Fibroblast of pulmonary artery (primary cell): ENCODE results near the gene CFHR2.
"Not testable (repeated sequence)": the region's sequence is repeated elsewhere in the genome, so short reads cannot be mapped to it uniquely, and the experiment has no call there.

Experiments used
- DNase-seq: peaks from one replicate; pipeline ENCODE4 v3.0.0-alpha.2; 2010; ENCODE audit warnings: low read depth
- H3K4me3 ChIP-seq: replicated peaks from 2 replicates; pipeline ENCODE4 v1.5.1; 2011; ENCODE audit warnings: low read depth, mild to moderate bottlenecking, control low read depth, low read length, moderate library complexity
- TF ChIP-seq, protein P1 (sequence below): IDR thresholded peaks from 2 replicates; pipeline ENCODE4 v1.5.1; 2011; ENCODE audit warnings: mild to moderate bottlenecking, control low read depth, low read length, inconsistent platforms; ENCODE audit errors: missing control alignments

CFHR2 gene

DNA sequence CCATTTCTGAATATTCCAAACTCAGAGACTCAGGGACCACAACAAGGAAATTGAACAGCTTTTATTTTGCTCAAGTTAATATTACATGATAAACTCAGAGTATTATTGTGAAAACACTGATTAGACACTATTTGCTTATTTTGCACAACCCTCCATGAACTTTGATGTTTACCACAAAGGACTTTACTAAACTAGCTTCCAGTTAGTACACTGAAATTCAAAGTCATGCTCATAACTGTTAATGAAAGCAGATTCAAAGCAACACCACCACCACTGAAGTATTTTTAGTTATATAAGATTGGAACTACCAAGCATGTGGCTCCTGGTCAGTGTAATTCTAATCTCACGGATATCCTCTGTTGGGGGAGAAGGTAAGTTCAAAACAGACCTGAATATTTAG is at the start of gene CFHR2:
Gene CFHR2 (plus strand): TSS at position 171 of the 400 bp plus-strand sequence. CDS start 143 bp downstream, at position 314.
- DNase-seq, H3K4me3 ChIP-seq: not testable (repeated sequence)

DNA sequence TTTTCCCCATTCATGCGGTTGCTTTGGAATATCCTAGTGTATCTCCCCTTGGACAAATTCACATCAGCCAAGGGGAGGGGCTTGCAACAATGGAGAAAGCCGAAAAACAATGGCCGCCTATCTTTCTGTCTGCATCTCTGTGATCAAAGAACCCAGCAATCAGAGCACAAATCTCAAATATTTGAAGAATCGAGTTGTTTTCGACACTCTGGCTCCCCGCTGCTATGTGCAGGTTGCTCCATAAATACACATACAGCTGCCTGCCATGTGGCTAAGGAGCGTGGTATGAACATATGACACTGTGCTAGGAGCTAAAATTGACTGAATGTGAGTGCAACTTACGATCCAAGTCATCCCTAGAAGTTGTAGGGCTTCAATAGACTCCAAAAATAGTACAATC is 47.2 kb upstream of the CFHR2 start:
- TF ChIP-seq, protein P1, sequence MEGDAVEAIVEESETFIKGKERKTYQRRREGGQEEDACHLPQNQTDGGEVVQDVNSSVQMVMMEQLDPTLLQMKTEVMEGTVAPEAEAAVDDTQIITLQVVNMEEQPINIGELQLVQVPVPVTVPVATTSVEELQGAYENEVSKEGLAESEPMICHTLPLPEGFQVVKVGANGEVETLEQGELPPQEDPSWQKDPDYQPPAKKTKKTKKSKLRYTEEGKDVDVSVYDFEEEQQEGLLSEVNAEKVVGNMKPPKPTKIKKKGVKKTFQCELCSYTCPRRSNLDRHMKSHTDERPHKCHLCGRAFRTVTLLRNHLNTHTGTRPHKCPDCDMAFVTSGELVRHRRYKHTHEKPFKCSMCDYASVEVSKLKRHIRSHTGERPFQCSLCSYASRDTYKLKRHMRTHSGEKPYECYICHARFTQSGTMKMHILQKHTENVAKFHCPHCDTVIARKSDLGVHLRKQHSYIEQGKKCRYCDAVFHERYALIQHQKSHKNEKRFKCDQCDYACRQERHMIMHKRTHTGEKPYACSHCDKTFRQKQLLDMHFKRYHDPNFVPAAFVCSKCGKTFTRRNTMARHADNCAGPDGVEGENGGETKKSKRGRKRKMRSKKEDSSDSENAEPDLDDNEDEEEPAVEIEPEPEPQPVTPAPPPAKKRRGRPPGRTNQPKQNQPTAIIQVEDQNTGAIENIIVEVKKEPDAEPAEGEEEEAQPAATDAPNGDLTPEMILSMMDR, result no peak
- no peak overlapping the region for H3K4me3 ChIP-seq
- no peak for DNase-seq

DNA sequence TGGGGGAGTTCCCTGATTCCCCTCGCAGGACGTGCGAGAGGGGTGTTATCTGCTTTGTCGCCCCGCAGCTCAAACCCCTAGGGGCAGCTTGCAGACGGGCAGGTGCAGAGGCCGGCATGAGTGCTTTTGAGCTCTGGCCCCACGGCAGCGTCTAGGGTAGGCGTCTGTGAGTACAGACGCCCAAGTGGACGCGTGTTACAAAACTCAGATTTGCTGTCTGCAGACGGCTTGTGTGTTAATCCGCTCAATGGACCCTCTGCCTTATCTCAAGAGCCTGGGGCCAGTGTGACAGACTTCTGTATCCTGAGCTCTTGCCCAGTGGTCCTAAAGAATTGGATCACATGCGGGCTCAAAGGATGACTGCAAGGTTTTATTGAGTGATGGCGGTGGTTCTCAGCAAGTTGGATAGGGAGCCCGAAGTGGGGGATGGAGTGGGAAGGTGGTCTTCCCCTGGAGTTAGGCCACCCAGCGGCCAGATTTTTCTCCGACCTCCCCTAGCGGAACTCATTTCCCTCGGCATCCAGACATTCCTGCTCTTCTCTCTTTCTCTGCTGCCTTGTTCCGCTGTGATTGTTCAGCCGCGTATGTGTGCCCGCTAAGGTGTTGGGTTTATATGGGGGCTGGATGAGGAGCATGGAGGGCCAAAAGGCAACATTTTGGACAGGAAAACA is 46.2 kb upstream of the CFHR2 start:
- TF ChIP-seq, protein P1, result no peak
- H3K4me3 ChIP-seq, result peak overlapping the region; percentile 15
- no peak for DNase-seq

DNA sequence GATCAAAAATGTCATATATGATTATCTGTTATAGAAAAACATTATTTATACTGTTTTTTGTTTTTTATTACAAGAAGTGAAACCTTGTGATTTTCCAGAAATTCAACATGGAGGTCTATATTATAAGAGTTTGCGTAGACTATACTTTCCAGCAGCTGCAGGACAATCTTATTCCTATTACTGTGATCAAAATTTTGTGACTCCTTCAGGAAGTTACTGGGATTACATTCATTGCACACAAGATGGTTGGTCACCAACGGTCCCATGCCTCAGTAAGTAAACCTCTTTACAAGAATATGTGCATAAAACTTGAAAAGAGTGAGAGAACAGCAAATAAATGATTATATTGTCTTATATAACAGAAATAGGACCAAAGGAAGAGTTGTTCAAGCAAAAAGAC is 41.2 kb upstream of the CFHR2 start:
- DNase-seq, result no peak
- H3K4me3 ChIP-seq, result no peak overlapping the region
- TF ChIP-seq, protein P1, result no peak

DNA sequence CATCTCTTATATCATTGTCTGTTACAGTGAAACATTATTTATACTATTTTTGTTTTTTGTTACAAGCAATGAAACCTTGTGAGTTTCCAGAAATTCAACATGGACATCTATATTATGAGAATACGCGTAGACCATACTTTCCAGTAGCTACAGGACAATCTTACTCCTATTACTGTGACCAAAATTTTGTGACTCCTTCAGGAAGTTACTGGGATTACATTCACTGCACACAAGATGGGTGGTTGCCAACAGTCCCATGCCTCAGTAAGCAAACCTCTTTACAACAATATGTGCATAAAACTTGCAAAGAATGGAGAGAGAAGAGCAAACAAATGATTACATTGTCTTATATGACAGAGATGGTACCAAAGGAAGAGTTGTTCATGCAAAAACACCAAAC is 33.3 kb upstream of the CFHR2 start:
- peak; percentile 13 for DNase-seq
- TF ChIP-seq, protein P1, result peak; percentile 8
- H3K4me3 ChIP-seq, result no peak overlapping the region

DNA sequence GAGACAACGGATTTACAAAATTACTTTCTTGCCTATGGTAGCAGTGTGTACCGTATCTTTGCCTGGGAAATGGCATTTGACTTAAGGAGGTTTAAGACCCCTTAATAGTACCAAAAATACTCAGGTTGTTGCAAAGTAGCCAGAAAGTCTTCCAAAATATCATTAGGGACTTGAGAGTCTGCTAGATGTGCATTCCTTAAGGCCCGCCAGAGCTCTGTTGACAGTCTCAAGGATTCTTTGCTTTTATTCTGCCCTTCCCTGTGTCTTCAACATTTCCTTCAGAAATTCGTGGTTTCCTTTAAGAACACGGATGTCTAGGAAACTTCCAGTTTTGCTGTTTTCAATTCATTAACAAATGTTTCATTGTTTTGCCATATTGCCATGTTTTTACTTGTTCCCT is 31.3 kb upstream of the CFHR2 start:
- H3K4me3 ChIP-seq, DNase-seq: not testable (repeated sequence)

DNA sequence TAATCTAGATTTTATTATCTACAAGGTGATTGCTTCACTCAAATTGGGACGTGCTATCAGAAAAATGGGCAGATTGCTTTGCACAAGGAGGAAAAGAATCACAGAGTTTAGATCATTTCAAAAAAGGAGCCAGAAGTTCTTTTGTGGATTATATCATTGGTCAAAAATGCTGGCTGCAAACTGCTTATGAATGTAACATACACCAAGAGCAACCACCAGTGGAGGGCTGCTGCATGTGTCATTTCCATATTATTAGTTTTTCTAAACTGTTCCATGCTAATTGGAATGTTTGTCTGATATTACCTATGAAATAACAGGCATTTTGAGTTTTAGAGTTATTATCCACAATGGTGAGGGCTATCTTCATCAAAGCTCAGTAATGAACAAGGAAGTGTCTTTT is 16.7 kb upstream of the CFHR2 start:
- H3K4me3 ChIP-seq, DNase-seq: not testable (repeated sequence)

DNA sequence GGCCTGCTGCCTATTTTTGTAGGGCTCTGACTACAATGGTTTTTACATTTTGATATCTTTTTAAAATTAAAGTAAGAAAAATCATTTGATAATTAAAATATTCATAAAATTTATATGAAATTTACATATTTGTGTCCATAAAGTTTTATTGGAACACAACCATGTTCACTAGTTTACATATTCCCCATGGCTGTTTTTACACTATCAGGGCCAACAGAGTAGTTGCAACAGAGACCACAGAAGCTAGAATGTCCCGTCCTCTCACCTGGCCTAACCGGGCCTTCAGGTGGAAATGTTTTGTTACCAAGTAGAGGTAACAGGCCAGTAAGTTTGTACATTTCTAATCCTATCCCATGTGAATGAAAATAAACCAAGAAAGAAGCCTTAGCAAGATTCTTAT is 10.7 kb upstream of the CFHR2 start:
- not testable (repeated sequence) for H3K4me3 ChIP-seq, DNase-seq

DNA sequence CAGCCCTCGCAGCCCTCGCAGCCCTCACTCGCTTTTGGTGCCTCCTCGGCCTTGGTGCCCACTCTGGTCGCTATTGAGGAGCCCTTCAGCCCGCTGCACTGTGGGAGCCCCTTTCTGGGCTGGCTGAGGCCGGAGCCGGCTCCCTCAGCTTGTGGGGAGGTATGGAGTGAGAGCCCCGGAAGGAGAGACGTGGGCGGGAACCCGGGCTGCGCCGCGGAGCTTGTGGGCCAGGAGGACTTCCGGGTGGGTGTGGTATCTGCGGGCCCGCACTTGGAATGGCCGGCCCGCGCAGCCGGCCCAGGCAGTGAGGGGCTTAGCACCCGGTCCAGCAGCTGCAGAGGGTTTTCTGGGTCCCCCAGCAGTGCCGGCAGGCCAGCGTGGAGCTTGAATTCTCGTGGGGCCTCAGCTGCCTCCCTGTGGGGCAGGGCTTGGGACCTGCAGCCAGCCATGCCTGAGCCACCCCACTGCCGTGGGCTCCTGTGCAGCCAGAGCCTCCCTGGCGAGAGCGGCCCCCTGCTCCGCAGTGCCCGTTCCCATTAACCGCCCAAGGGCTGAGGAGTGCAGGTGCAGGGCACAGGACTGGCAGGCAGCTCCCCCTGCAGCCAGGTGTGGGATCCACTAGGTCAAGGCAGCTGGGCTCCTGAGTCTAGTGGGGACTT is 9.9 kb upstream of the CFHR2 start:
- TF ChIP-seq, protein P1, result no peak
- no peak for DNase-seq
- no peak overlapping the region for H3K4me3 ChIP-seq

DNA sequence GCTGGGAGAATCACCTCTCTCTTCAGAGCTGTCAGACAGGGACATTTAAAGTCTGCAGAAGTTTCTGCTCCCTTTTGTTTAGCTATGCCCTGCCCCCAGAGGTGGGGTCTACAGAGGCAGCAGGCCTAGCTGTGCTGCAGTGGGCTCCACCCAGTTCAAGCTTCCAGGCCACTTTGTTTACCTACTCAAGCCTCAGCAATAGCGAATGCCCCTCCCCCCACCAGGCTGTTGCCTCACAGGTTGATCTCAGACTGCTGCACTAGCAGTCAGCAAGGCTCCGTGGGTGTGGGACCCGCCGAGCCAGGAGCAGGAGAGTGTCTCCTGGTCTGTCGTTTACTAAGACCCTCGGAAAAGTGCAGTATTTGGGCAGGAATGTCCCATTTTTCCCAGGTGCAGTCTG is 2.1 kb upstream of the CFHR2 start:
- not testable (repeated sequence) for H3K4me3 ChIP-seq, DNase-seq
